ENCODE data around the gene KANK3. TPM values are rescaled to one million over a fixed set of nuclear protein-coding genes. Genes with fewer than 3 reads are reported as not detected.
A peak's percentile ranks its signal among the peaks of the same experiment; 100 is the strongest.

Gene KANK3
- total and polyA plus RNA-seq, 7 donors, result 0.92 to 8.9 (median 6.5) TPM

DNA sequence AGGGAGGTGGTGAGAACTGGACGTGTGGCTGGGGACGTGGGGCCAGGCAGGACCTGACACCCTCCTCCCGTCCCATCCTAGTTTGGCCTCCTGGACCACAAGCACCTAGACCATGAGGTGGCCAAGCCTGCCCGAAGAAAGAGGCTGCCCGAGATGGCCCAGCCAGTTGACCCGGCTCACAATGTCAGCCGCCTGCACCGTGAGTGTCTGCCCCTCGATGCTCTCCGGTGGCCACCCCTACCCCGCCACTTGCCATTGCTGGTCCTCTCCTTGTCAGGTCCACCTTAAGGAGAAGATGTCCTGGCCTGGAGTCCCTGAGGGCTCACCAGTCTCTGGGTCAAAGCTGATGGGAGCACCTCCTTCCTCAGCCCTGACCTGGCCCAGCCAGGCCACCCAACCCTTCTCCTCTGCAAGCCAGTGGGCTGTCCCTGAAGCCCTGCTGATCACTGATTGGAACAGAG, 23.1 kb upstream of the KANK3 start:
- Histone ChIP-seq H3K27ac (peak overlapping the region in 3 of 4 donors; percentile 76 to 90 (median 81)), H3K9me3 (no peaks in the 10 kb centered on the region), H3K4me3 (no peak overlapping the region), H3K36me3 (peaks cover 0 to 6% (median 4%) of the 10 kb centered on the region in 4 donors), H3K4me1 (peaks cover 0 to 79% (median 66%) of the 10 kb centered on the region in 4 donors), H3K27me3 (peaks cover 0 to 8% (median 0%) of the 10 kb centered on the region in 3 donors)
- no peak for TF ChIP-seq EP300 (IDR thresholded peaks at IDR 0.05)
- TF ChIP-seq POLR2A (IDR thresholded peaks at IDR 0.05), result no peak
- TF ChIP-seq POLR2AphosphoS5 (IDR thresholded peaks at IDR 0.05), result no peak
- TF ChIP-seq, protein P1, sequence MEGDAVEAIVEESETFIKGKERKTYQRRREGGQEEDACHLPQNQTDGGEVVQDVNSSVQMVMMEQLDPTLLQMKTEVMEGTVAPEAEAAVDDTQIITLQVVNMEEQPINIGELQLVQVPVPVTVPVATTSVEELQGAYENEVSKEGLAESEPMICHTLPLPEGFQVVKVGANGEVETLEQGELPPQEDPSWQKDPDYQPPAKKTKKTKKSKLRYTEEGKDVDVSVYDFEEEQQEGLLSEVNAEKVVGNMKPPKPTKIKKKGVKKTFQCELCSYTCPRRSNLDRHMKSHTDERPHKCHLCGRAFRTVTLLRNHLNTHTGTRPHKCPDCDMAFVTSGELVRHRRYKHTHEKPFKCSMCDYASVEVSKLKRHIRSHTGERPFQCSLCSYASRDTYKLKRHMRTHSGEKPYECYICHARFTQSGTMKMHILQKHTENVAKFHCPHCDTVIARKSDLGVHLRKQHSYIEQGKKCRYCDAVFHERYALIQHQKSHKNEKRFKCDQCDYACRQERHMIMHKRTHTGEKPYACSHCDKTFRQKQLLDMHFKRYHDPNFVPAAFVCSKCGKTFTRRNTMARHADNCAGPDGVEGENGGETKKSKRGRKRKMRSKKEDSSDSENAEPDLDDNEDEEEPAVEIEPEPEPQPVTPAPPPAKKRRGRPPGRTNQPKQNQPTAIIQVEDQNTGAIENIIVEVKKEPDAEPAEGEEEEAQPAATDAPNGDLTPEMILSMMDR (IDR thresholded peaks at IDR 0.05), result no peak
- DNase-seq, result no peak
- 93 to 94% methylated on average over 11 of the region's 11 CpGs for WGBS, 2 donors
- intact Hi-C loops (cut with DNase I), result loop anchor here (10.0 kb wide), 1 partner anchor 441 kb away; the partner anchor contains the start of genes CTXN1 and SNAPC2

DNA sequence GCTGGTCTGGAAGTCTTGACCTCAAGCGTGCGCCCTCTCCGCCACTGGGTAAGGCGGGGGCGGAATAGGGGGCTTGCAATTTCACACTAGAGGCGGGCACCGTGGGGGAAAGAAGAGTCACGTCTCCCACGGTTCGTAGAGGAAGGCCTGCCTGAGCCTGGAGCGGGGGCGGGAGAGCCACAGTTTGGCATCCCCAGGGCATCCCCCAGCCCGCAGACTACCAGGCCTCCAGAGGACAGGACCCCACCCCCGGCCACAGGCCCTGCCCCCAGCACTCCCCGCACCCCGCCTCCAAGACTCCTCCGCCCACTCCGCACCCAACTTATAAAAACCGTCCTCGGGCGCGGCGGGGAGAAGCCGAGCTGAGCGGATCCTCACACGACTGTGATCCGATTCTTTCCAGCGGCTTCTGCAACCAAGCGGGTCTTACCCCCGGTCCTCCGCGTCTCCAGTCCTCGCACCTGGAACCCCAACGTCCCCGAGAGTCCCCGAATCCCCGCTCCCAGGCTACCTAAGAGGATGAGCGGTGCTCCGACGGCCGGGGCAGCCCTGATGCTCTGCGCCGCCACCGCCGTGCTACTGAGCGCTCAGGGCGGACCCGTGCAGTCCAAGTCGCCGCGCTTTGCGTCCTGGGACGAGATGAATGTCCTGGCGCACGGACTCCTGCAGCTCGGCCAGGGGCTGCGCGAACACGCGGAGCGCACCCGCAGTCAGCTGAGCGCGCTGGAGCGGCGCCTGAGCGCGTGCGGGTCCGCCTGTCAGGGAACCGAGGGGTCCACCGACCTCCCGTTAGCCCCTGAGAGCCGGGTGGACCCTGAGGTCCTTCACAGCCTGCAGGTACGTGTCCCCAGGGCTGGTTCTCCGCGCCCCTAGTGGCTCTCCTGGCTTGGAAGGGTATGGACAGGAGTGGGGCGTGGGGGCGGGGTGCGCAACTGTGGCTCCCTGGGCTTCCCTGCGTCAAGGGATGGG, 21.0 kb upstream of the KANK3 start, which contains the start of gene ANGPTL4:
Gene ANGPTL4 (plus strand): TSS at position 353 of the 969 bp plus-strand sequence. CDS start 167 bp downstream, at position 520.
- H3K36me3 ChIP-seq, result no peaks in the 10 kb centered on the region
- H3K9me3 ChIP-seq, result no peaks in the 10 kb centered on the region
- intact Hi-C loops (cut with DNase I), result loop anchor here (10.0 kb wide), 1 partner anchor 439 kb away; the partner anchor contains the start of genes CTXN1 and SNAPC2
- H3K27me3 ChIP-seq, result peaks cover 0 to 8% (median 0%) of the 10 kb centered on the region in 3 donors
- H3K4me1 ChIP-seq, result peaks cover 0 to 81% (median 67%) of the 10 kb centered on the region in 4 donors
- H3K27ac ChIP-seq, result peak within 1 kb of the TSS; percentile 79 to 90 (median 82)
- peak; percentile 35 to 40 for TF ChIP-seq POLR2A (IDR thresholded peaks at IDR 0.05)
- TF ChIP-seq POLR2AphosphoS5 (IDR thresholded peaks at IDR 0.05), result peak; percentile 76 to 94 (median 88)
- TF ChIP-seq, protein P1 (IDR thresholded peaks at IDR 0.05), result peak in 2 of 4 experiments; percentile 14 to 29
- TF ChIP-seq EP300 (IDR thresholded peaks at IDR 0.05), result no peak
- peak within 1 kb of the TSS; percentile 53 to 66 (median 60) for H3K4me3 ChIP-seq
- 2% methylated on average over 81 of the region's 81 CpGs for WGBS, 2 donors
- DNase-seq, result peak; percentile 94

DNA sequence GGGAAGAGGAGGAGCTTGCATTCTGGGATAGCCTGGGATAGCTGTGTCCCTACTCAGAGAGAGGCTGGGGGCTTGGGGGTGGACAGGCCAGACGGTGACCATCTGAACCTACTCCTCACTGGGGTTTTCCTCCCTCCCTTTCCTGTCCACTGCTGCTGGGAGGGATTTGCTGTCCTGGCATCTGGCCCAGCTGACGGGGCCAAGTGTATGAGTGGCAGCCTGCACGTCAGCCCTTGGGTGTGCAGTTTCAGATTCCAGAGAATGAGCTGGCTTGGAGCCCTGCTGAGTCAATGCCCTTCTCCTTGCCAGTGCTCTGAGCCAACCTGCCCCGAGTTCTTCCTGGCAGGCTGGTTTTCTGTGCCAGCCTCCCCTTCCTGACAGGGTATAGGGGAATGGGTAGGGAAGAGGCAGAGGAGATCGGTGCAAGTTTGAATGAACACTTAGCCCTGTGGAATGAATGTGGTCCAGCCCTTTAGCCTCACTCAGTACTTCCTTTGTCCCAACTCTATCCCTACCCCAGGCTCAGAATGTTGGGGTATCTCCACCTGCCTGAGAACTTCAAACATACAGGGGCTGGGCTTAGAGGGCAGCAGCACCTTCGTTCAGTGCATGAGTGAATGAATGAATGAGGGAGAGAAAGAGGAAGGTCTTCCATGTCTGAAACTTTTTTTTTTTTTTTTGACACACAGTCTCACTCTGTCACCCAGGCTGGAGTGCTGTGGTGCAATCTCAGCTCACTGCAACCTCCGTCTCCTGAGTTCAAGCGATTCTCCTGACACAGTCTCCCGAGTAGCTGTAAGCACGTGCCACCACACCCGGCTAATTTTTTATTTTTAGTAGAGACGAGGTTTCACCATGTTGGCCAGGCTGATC, 19.1 kb upstream of the KANK3 start:
- peaks cover 0 to 61% (median 51%) of the 10 kb centered on the region in 4 donors for H3K4me1 ChIP-seq
- H3K27me3 ChIP-seq, result peaks cover 0 to 8% (median 0%) of the 10 kb centered on the region in 3 donors
- DNase-seq, result peak; percentile 99
- intact Hi-C loops (cut with DNase I), result loop anchor here (1.0 to 10.0 kb wide), 2 partner anchors 28 to 437 kb away; partner anchors contain the start of genes CTXN1, RAB11B and SNAPC2
- WGBS, 2 donors, result 10 to 53% methylated on average over 12 of the region's 12 CpGs
- H3K36me3 ChIP-seq, result no peaks in the 10 kb centered on the region
- H3K9me3 ChIP-seq, result no peaks in the 10 kb centered on the region
- peak overlapping the region; percentile 79 to 90 (median 82) for H3K27ac ChIP-seq
- TF ChIP-seq EP300 (IDR thresholded peaks at IDR 0.05) (peak in 3 of 4 donors; percentile 18 to 88 (median 77)), POLR2A (IDR thresholded peaks at IDR 0.05) (no peak), POLR2AphosphoS5 (IDR thresholded peaks at IDR 0.05) (peak; percentile 76 to 95 (median 84))
- TF ChIP-seq, protein P1 (IDR thresholded peaks at IDR 0.05), result no peak
- peak overlapping the region in 1 of 4 donors; percentile 3 for H3K4me3 ChIP-seq

DNA sequence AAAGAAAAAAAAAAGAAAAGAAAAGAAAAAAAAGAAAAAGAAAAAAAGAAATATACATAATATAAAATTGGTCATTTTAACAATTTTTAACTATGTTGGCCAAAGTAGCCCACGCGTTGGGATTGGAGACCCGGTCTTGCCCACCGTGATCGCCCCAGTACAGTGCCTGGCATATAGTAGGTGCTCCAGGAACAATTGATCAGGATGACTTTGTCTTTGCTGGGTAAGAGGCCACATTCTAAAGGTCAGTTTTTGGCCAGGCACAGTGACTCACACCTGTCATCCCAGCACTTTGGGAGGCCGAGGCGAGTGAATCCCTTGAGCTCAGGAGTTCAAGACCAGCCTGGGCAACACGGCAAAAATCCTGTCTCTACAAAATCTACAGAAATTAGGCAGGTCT, 17.1 kb upstream of the KANK3 start:
- peaks cover 0 to 4% (median 0%) of the 10 kb centered on the region in 3 donors for H3K27me3 ChIP-seq
- no peak overlapping the region for H3K27ac ChIP-seq
- peaks cover 0 to 42% (median 37%) of the 10 kb centered on the region in 4 donors for H3K4me1 ChIP-seq
- TF ChIP-seq POLR2A (IDR thresholded peaks at IDR 0.05) (no peak), EP300 (IDR thresholded peaks at IDR 0.05) (no peak), POLR2AphosphoS5 (IDR thresholded peaks at IDR 0.05) (no peak)
- TF ChIP-seq, protein P1 (IDR thresholded peaks at IDR 0.05), result no peak
- no peaks in the 10 kb centered on the region for H3K36me3 ChIP-seq
- intact Hi-C loops (cut with DNase I), result loop anchor here (10.0 kb wide), 1 partner anchor 435 kb away; the partner anchor contains the start of genes CTXN1 and SNAPC2
- no peak for DNase-seq
- no peak overlapping the region for H3K4me3 ChIP-seq
- H3K9me3 ChIP-seq, result no peaks in the 10 kb centered on the region
- 78 to 88% methylated on average over 8 of the region's 8 CpGs for WGBS, 2 donors

Data from sigmoid colon (tissue), 7 donors.